HCT116 (cell line): ENCODE data around the gene SRGAP1.

ENCODE experiments used
- CTCF ChIP-seq, 3 experiments: fragments of 200-600 bp in 1 of 3; sonication (generic) in 1 of 3; IDR thresholded peaks in 2 of 3; conservative IDR thresholded peaks in 1 of 3; 2 replicates each; pipeline ENCODE4 v1.5.1; 2012 to 2017; ENCODE audit warnings: low read depth in 2 of 3, low read length in 2 of 3, antibody characterized with exemption in 1 of 3, borderline replicate concordance in 1 of 3, control low read depth in 1 of 3, mild to moderate bottlenecking in 1 of 3, mixed read lengths in 1 of 3, mixed run types in 1 of 3, moderate library complexity in 1 of 3; ENCODE audit not compliant: insufficient read depth in 1 of 3
- EZH2 ChIP-seq: fragments of 200-600 bp; sonication (generic); IDR thresholded peaks from 2 replicates; pipeline ENCODE4 v1.6.1; 2017; ENCODE audit warnings: antibody characterized with exemption, mixed run types
- MAX ChIP-seq: IDR thresholded peaks from 2 replicates; pipeline ENCODE4 v1.6.1; 2012
- POLR2A ChIP-seq: IDR thresholded peaks from 2 replicates; pipeline ENCODE4 v1.7.0; 2011; ENCODE audit warnings: borderline replicate concordance; ENCODE audit not compliant: insufficient read depth, insufficient read length; ENCODE audit errors: extremely low read depth
- RAD21 ChIP-seq: IDR thresholded peaks from 2 replicates; pipeline ENCODE4 v1.6.1; 2012; ENCODE audit warnings: low read depth, mild to moderate bottlenecking
- TCF7L2 ChIP-seq: IDR thresholded peaks from 2 replicates; pipeline ENCODE4 v1.7.0; 2011; ENCODE audit warnings: borderline replicate concordance, inconsistent platforms; ENCODE audit not compliant: insufficient read depth, insufficient read length; ENCODE audit errors: extremely low read depth

- TF ChIP-seq POLR2A (no peak), MAX (no peak), CTCF (IDR thresholded peaks at IDR 0.05 in 2 of 3, conservative IDR thresholded peaks at IDR 0.05 in 1 of 3; ENCODE audit: borderline replicate concordance in 1 of 3, insufficient read depth in 1 of 3, low read depth in 2 of 3, low read length in 2 of 3) (no peak), EZH2 (no peak), TCF7L2 (no peak), RAD21 (no peak)
Observed at GRCh38 chr12:63838411-63838810, 6.1 kb upstream of the SRGAP1 start.
